Cardiac septum (tissue), 1 donor: Measurements from ENCODE around the gene CFAP97. TPM values are rescaled to one million over a fixed set of nuclear protein-coding genes. Genes with fewer than 3 reads are reported as not detected.
"Not testable (repeated sequence)": the region's sequence is repeated elsewhere in the genome, so short reads cannot be mapped to it uniquely, and the experiment has no call there.

Experiments used
- DNase-seq: peaks from one replicate; pipeline ENCODE4 v3.0.0-alpha.2; 2020; ENCODE audit warnings: low spot score
- intact Hi-C: fragments of 100-400 bp; cut with DNase I; formaldehyde crosslinking; loops from one replicate; pipeline ENCODE4 v1.14.0; 2022
- long read RNA-seq: library from polyadenylated mRNA; unstranded; transcript quantifications from one replicate; pipeline ENCODE4 v2.0.0, GENCODE V29; 2021
- total RNA-seq: library from RNA; stranded (reverse); fragmentation: NEBNext Ultra II Directional; extraction: Animal tissue kit (Norgen Biotek cat#: 25700); gene quantifications from one replicate; pipeline ENCODE4 v1.2.1, GENCODE V29; 2021
- donor health status: DM: no; HTN: no; CAD: no.

Gene CFAP97
- 14.9 TPM for total RNA-seq
- long read RNA-seq, full-length matches to known transcripts, result 12 of 27 reads
- long read RNA-seq, partial matches to known transcripts, result 5 of 27 reads
- long read RNA-seq, other reads (novel, unspliced or antisense), result 10 of 27 reads

- intact Hi-C loops, result loop anchor here (5.0 to 10.0 kb wide), 3 partner anchors 194 to 391 kb away; partner anchors contain the start of genes ANKRD37, CCDC110 and LRP2BP
Observed at GRCh38 chr4:185203486-185204237, at the start of gene CFAP97. Gene CFAP97 (minus strand): TSS chr4:185204000. CDS start chr4:185191196, 12,804 bp downstream.

GRCh38 chr4:185249105-185249504 lies 45.3 kb upstream of the CFAP97 start:
- no peak for DNase-seq
- intact Hi-C loops, result no loop called here

More at GRCh38 chr4:185203486-185204237, at the start of gene CFAP97:
- peak; percentile 95 for DNase-seq

DNA sequence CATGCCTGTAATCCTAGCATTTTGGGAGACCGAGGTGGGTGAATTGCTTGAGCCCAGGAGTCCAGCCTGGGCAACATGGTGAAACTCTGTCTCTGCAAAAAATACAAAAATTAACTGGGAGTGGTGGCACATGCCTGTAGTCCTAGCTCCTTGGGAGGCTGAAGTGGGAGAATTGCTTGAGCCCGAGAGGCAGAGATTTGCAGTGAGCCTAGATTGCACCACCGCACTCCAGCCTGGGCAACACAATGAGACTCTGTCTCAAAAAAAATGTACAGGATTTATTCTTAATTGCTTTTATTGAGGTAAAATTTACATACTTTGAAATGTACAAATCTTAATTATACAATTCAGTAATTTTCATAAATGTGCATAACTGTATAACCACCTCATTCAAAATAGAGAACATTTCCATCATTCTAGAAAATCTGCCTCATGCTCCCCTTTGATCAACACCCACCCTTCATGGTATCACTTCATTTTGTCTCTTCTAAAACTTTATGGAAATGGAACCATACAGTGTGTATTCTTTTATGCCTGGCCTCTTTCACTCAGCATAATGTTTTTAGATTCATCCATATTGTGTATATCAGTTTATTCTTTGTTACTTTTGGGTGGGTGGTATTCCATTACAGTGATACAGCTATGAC lies 44.7 kb upstream of the CFAP97 start:
- intact Hi-C loops, result no loop called here
- no peak for DNase-seq

DNA sequence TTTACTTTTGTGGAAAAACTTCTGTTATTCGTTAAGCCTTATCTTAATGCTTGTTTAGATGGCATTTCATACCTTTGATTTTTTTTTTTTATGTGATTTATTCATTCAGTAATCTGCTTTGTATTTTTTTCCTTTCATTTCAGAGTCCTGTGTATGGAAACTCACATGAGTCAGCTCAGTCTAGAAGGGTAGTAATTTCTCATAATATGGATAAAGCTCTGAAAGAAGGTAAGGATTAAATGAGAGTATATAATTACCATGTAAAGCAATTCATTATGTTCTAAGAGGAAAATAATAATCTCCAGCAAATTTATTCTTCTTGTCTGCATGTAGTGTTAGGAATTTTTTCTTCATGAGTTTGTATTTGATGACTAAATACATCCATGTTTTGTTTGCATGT lies 43.4 kb upstream of the CFAP97 start:
- intact Hi-C loops, result no loop called here
- DNase-seq, result no peak

DNA sequence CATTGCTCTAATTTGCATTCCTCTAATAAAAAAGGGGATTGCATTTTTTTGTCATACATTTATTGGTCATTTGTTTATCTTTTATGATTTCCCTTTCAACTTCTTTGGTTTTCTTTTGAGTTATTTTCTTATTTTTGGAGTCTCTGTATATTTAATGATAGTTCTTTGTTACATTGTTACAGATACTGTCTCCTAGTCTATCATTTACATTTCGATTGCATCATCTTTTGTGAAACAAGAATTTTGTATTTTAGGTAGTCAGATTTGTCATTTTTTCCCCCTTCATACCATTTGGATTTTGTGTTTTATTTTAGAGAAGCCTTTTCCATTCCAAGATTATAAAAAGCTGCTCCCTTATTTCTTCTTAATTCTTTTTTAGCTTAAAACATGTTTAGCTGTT lies 42.7 kb upstream of the CFAP97 start:
- intact Hi-C loops, result no loop called here
- no peak for DNase-seq

DNA sequence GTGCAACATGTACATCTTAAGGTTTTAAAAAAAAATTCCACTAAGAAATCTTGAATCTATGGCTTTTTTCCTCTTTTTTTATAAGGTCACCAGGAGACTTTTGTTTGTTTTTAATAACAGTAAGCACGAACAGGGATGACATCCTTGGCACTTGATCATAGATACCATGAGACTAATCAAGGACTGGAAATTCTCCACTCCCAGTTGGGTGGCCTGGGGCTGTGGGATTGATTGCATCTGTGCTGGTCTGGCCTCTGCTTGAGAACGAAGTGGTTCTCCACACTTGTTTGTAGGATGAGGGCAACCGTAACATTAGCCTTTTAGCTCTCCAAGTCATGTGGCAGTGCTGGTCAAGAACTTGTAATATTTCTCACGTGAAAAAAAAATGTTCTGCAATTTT lies 41.0 kb upstream of the CFAP97 start:
- DNase-seq, result no peak
- intact Hi-C loops, result no loop called here

DNA sequence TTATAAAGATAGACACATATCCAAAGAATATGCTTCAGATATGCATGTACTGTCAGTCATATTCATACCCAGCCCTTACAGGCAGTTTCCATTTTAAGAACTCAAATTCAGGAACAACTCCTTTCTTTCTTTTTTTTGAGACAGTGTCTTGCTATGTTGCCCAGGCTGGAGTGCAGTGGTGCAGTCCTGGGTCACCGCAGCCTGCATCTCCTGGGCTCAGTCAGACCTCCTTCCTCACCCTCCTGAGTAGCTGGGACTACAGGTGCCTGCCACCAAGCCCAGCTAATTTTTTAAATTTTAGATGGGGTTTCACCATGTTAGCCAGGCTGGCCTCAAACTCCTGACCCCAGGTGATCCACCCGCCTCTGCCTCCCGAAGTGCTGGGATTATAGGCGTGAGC lies 40.1 kb upstream of the CFAP97 start:
- no peak for DNase-seq
- intact Hi-C loops, result no loop called here

DNA sequence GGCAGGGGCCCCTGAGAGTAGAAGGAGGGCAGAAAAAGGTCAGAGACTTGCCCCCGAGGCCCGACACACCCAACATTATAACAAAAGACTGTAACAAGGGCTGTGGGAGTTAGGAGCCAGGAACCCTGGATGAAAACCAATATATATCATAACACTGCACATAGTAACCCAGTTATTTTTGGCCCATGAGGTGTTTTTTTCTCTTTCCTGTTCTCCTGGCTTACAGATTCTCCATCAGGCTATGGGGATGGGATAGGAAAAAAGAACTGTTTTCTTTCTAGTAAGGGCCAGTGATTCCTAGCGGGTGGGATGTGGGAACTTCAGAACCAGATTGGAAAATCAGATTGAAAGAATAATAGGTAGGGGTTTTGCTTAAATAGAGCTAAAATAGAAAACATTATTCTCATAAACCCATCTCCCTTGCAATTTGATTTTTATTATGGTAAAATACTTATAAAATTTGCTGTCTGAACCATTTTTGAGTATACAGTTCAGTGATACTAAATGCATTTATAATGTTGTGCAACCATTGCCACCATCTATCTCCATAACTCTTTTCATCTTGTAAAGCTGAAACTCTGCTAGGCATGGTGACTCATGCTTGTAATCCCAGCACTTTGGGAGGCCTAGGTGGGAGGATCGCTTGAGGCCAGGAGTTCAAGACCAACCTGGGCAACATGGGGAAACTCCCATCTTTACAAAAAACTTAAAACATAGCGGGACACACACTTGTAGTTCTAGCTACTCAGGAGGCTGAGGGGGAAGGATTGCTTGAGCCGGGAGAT lies 39.1 kb upstream of the CFAP97 start:
- intact Hi-C loops, result no loop called here
- no peak for DNase-seq

GRCh38 chr4:185240486-185240885 lies 36.7 kb upstream of the CFAP97 start:
- intact Hi-C loops, DNase-seq: not testable (repeated sequence)

GRCh38 chr4:185238750-185239149 lies 35.0 kb upstream of the CFAP97 start:
- no peak for DNase-seq
- intact Hi-C loops, result no loop called here

GRCh38 chr4:185238215-185238681 lies 34.4 kb upstream of the CFAP97 start:
- intact Hi-C loops, result no loop called here
- DNase-seq, result no peak

GRCh38 chr4:185237175-185237574 lies 33.4 kb upstream of the CFAP97 start:
- DNase-seq, result no peak
- intact Hi-C loops, result no loop called here

- intact Hi-C loops, result no loop called here
- no peak for DNase-seq
Observed at GRCh38 chr4:185235843-185236503, 32.2 kb upstream of the CFAP97 start.

- DNase-seq, result no peak
- intact Hi-C loops, result no loop called here
Observed at GRCh38 chr4:185235119-185235842, 31.5 kb upstream of the CFAP97 start.

DNA sequence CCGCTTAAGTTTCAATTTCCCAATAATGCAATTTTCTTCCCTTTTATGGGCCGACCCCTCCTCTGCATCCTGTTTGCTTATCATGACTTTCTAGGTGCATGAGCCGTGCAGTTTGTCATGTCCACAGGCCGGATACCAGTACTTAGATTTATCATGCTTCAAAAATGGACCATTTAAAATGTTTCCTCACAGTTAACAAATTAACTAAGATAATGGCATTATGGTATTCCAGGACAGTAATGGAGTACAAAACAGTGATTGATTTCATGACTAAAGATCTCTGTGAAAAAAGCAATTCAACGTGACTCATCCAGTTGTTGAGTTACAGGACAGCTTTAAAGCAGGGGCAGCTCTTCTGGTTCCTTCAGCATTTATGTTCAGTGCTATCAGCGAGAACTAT lies 28.6 kb upstream of the CFAP97 start:
- intact Hi-C loops, result no loop called here
- DNase-seq, result no peak

- intact Hi-C loops, result no loop called here
- DNase-seq, result peak; percentile 31
Observed at GRCh38 chr4:185229021-185229818, 25.4 kb upstream of the CFAP97 start.

GRCh38 chr4:185227713-185228278 lies 24.0 kb upstream of the CFAP97 start:
- DNase-seq, result peak; percentile 55
- intact Hi-C loops, result no loop called here

DNA sequence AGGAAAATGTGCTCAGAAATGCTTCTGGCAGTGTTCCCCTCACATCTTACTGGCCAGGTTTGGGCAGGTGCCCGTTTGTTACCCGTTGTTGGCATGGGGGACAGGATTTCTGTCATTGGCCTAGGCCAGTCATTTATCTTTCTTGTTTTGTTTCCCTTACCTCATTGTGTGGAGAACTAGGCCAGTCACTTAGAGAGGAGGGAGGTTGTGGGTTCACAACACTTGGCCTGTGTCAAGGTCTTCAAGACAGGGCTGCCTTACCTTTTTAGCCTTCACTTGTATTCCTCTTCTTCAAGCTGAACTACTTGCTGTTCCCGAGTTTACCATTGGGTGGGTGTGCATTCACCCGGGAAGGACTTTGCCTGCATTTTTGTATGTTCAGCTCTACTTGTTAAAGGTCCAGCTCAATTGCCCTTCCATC lies 23.3 kb upstream of the CFAP97 start:
- no peak for DNase-seq
- intact Hi-C loops, result no loop called here
